Ovary (tissue), 3 donors: ENCODE measurements around the gene SIDT2.

Experiments
- CTCF ChIP-seq, 3 donors: fragments of 450-650 bp in 2 of 3; fragments of 200-600 bp in 1 of 3; IDR thresholded peaks; one replicate each; pipeline versions ENCODE4 v1.5.1 to v1.8.0; 2016 to 2022; ENCODE audit warnings: antibody characterized with exemption in 3 of 3, mild to moderate bottlenecking in 1 of 3
- POLR2A ChIP-seq: fragments of 450-650 bp; IDR thresholded peaks from one replicate; pipeline ENCODE4 v1.6.1; 2017; ENCODE audit warnings: antibody characterized with exemption, mild to moderate bottlenecking, moderate library complexity
- donor health status: DM: no; HTN: no; CAD: no.

DNA sequence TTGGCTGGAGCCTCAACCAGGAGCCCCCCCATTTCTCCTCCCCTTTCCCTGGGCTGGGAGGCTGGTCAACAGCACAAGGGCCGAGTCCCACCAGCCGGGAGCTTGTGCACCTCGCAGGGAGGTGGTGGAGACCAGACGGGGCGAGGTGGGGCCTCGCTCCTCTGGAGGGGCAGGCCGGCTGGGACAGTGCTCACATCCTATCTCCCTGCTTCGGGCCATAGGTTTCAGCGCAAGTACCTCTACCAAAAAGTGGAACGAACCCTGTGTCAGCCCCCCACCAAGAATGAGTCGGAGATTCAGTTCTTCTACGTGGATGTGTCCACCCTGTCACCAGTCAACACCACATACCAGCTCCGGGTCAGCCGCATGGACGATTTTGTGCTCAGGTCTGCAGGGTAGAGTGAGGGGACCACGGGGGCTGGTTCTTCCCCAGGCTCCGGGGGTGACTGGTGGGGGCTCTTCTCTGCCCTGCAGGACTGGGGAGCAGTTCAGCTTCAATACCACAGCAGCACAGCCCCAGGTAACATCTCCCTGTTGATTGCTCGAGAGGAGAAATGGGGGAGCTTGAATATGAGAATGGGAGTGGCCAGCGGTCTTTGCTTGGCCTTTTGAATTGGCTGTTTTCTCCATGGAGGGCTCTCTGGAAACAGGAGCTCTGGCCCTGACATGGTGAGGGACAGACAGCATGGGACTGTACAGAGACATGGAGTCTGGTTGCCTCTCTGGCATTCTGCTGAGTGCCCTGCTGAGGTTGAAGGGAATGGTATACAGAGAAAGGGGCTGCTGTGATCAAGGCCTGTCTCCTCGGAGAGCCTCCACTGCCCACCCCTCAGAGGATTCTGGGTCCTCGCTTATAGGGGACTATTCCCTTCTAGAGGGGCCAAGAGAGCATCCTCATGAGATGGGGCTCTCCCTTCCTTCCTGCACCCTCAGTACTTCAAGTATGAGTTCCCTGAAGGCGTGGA is 3.3 kb downstream of the SIDT2 start:
- TF ChIP-seq CTCF (IDR thresholded peaks at IDR 0.05): no peak
- TF ChIP-seq POLR2A: no peak
